Skeletal muscle tissue (tissue), 5 donors: ENCODE measurements around the gene NFATC2. TPM values are rescaled to one million over a fixed set of nuclear protein-coding genes. Genes with fewer than 3 reads are reported as not detected.

ENCODE experiments used
- H3K27ac ChIP-seq: one replicate; pipeline ENCODE4 v1.7.0; 2013; ENCODE audit warnings: mild to moderate bottlenecking, low read depth, low read length, inconsistent platforms
- H3K27me3 ChIP-seq, 3 donors: one replicate each; pipeline ENCODE4 v1.7.0; 2013; ENCODE audit warnings: low read length in 3 of 3; ENCODE audit not compliant: control insufficient read depth in 3 of 3, insufficient read depth in 3 of 3
- H3K36me3 ChIP-seq, 3 donors: one replicate each; pipeline ENCODE4 v1.7.0; 2013; ENCODE audit warnings: low read length in 3 of 3; ENCODE audit not compliant: control insufficient read depth in 3 of 3, insufficient read depth in 3 of 3
- H3K4me1 ChIP-seq, 3 donors: one replicate each; pipeline ENCODE4 v1.7.0; 2013; ENCODE audit warnings: low read length in 3 of 3, mild to moderate bottlenecking in 3 of 3; ENCODE audit not compliant: control insufficient read depth in 3 of 3, insufficient read depth in 3 of 3
- H3K4me3 ChIP-seq, 3 donors: one replicate each; pipeline ENCODE4 v1.7.0; 2013; ENCODE audit warnings: low read length in 3 of 3
- H3K9ac ChIP-seq, 3 donors: one replicate each; pipeline ENCODE4 v1.7.0; 2013; ENCODE audit warnings: low read length in 3 of 3, mild to moderate bottlenecking in 3 of 3, moderate library complexity in 2 of 3, low read depth in 1 of 3
- H3K9me3 ChIP-seq, 3 donors: one replicate each; pipeline ENCODE4 v1.7.0; 2013; ENCODE audit warnings: low read length in 3 of 3; ENCODE audit not compliant: control insufficient read depth in 3 of 3
- small RNA-seq: library from RNA; depleted of rRNA; stranded (forward); fragments of <200 nt; gene quantifications from one replicate; pipeline ENCODE3, GENCODE V24; 2014
- total RNA-seq: library from RNA; depleted of rRNA; stranded (reverse); fragments of >200 nt; gene quantifications from one replicate; pipeline ENCODE4 v1.2.3, GENCODE V29; 2014
- donor health status: Osteomylitis.

NFATC2 gene
- total RNA-seq, 1 donor from 2014 or later, result 3.1 TPM

- Histone ChIP-seq H3K9me3 (no peaks in the 10 kb centered on the region), H3K27ac (no peak overlapping the region), H3K4me1 (no peaks in the 10 kb centered on the region), H3K4me3 (no peak overlapping the region), H3K27me3 (peaks cover 0 to 5% (median 0%) of the 10 kb centered on the region in 3 donors), H3K36me3 (no peaks in the 10 kb centered on the region), H3K9ac (no peak overlapping the region)
Measured at GRCh38 chr20:51340451-51340840, 202.1 kb downstream of the NFATC2 start.

- peaks cover 0 to 5% (median 0%) of the 10 kb centered on the region in 3 donors for H3K27me3 ChIP-seq
- no peaks in the 10 kb centered on the region for H3K9me3 ChIP-seq
- no peak overlapping the region for H3K4me3 ChIP-seq
- H3K27ac ChIP-seq, result no peak overlapping the region
- H3K9ac ChIP-seq, result no peak overlapping the region
- no peaks in the 10 kb centered on the region for H3K4me1 ChIP-seq
- no peaks in the 10 kb centered on the region for H3K36me3 ChIP-seq
Measured at GRCh38 chr20:51339721-51340450, 202.6 kb downstream of the NFATC2 start.

GRCh38 chr20:51338692-51339440 lies 203.7 kb downstream of the NFATC2 start:
- no peak overlapping the region for H3K9ac ChIP-seq
- peaks cover 0 to 5% (median 0%) of the 10 kb centered on the region in 3 donors for H3K27me3 ChIP-seq
- H3K4me1 ChIP-seq, result no peaks in the 10 kb centered on the region
- H3K4me3 ChIP-seq, result no peak overlapping the region
- H3K36me3 ChIP-seq, result no peaks in the 10 kb centered on the region
- no peaks in the 10 kb centered on the region for H3K9me3 ChIP-seq
- no peak overlapping the region for H3K27ac ChIP-seq

GRCh38 chr20:51337126-51337805 lies 205.3 kb downstream of the NFATC2 start:
- Histone ChIP-seq H3K4me1 (no peaks in the 10 kb centered on the region), H3K27ac (no peak overlapping the region), H3K4me3 (no peak overlapping the region), H3K27me3 (peaks cover 0 to 5% (median 0%) of the 10 kb centered on the region in 3 donors), H3K9me3 (no peaks in the 10 kb centered on the region), H3K9ac (no peak overlapping the region), H3K36me3 (no peaks in the 10 kb centered on the region)

Small RNAs within 50 kb of the gene (small RNA-seq; reads per million reads assigned to genes)
- 0.14 reads per million for gene MIR3194

Other genes with a start within 250 kb of the NFATC2 start
- 56.4 TPM for gene ATP9A, start 225.7 kb upstream of the NFATC2 start, total RNA-seq